ENCODE data around the gene FHDC1. TPM values are rescaled to one million over a fixed set of nuclear protein-coding genes. Genes with fewer than 3 reads are reported as not detected.

Gene FHDC1
- total and polyA plus RNA-seq, 8 donors, result 2.9 to 13.4 (median 5.5) TPM

- Histone ChIP-seq H3K4me3 (no peak overlapping the region), H3K9me3 (no peaks in the 10 kb centered on the region), H3K4me1 (peaks cover 0 to 9% (median 0%) of the 10 kb centered on the region in 4 donors), H3K27ac (no peak overlapping the region), H3K27me3 (no peaks in the 10 kb centered on the region), H3K36me3 (no peaks in the 10 kb centered on the region)
- intact Hi-C loops (cut with DNase I; ENCODE audit: low total_unique reads), result no loop called here
- WGBS, 5 donors, result 98 to 100% (median 100%) methylated on average over 1 of the region's 1 CpG
- no peak for DNase-seq
- TF ChIP-seq, protein P1, sequence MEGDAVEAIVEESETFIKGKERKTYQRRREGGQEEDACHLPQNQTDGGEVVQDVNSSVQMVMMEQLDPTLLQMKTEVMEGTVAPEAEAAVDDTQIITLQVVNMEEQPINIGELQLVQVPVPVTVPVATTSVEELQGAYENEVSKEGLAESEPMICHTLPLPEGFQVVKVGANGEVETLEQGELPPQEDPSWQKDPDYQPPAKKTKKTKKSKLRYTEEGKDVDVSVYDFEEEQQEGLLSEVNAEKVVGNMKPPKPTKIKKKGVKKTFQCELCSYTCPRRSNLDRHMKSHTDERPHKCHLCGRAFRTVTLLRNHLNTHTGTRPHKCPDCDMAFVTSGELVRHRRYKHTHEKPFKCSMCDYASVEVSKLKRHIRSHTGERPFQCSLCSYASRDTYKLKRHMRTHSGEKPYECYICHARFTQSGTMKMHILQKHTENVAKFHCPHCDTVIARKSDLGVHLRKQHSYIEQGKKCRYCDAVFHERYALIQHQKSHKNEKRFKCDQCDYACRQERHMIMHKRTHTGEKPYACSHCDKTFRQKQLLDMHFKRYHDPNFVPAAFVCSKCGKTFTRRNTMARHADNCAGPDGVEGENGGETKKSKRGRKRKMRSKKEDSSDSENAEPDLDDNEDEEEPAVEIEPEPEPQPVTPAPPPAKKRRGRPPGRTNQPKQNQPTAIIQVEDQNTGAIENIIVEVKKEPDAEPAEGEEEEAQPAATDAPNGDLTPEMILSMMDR (IDR thresholded peaks at IDR 0.05), result no peak
- TF ChIP-seq POLR2A (IDR thresholded peaks at IDR 0.05) (no peak), EP300 (IDR thresholded peaks at IDR 0.05) (no peak), POLR2AphosphoS5 (IDR thresholded peaks at IDR 0.05) (no peak)
These were observed 82.6 kb downstream of the FHDC1 start for GRCh38 chr4:153018684-153019083.

DNA sequence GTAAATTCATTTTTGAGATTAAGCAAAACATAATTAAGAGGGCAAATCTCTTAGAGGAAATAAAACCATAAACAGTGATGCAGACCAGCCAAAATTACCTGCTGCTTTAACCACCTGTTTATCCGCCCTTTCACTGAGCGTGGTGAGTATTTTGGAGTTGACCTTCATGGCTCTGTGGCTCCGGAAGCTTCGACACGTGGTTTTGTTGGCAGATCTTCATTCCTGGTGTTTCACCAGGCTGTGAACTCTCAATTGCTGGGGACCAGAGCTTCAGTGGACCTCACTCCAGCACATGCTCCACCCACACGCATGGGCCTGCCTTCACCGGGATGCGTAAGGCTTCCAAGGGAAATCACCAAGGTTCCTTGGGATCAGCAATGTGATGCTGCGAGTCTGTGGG is 83.8 kb downstream of the FHDC1 start:
- Histone ChIP-seq H3K4me1 (peaks cover 0 to 9% (median 0%) of the 10 kb centered on the region in 4 donors), H3K4me3 (no peak overlapping the region), H3K27ac (no peak overlapping the region), H3K36me3 (no peaks in the 10 kb centered on the region), H3K27me3 (no peaks in the 10 kb centered on the region), H3K9me3 (no peaks in the 10 kb centered on the region)
- WGBS, 5 donors, result 89 to 97% (median 93%) methylated on average over 9 of the region's 9 CpGs
- TF ChIP-seq, protein P1 (IDR thresholded peaks at IDR 0.05), result no peak
- no peak for DNase-seq
- intact Hi-C loops (cut with DNase I; ENCODE audit: low total_unique reads), result no loop called here

- Histone ChIP-seq H3K27ac (no peak overlapping the region), H3K27me3 (no peaks in the 10 kb centered on the region), H3K9me3 (no peaks in the 10 kb centered on the region), H3K4me3 (no peak overlapping the region), H3K36me3 (no peaks in the 10 kb centered on the region), H3K4me1 (peaks cover 0 to 9% (median 0%) of the 10 kb centered on the region in 4 donors)
- 88 to 97% (median 93%) methylated on average over 7 of the region's 7 CpGs for WGBS, 5 donors
- no peak for TF ChIP-seq POLR2AphosphoS5 (IDR thresholded peaks at IDR 0.05)
- intact Hi-C loops (cut with DNase I; ENCODE audit: low total_unique reads), result no loop called here
- no peak for DNase-seq
These were observed 84.3 kb downstream of the FHDC1 start for GRCh38 chr4:153020457-153020856.

- TF ChIP-seq EP300 (IDR thresholded peaks at IDR 0.05) (no peak), POLR2A (IDR thresholded peaks at IDR 0.05) (no peak), POLR2AphosphoS5 (IDR thresholded peaks at IDR 0.05) (no peak)
- TF ChIP-seq, protein P1 (IDR thresholded peaks at IDR 0.05), result no peak
These were observed 85.2 kb downstream of the FHDC1 start for GRCh38 chr4:153021276-153021675.

GRCh38 chr4:153022241-153022715 is 86.2 kb downstream of the FHDC1 start:
- H3K4me3 ChIP-seq, result no peak overlapping the region
- DNase-seq, result peak; percentile 28 to 59
- H3K27ac ChIP-seq, result no peak overlapping the region
- no peaks in the 10 kb centered on the region for H3K27me3 ChIP-seq
- TF ChIP-seq POLR2AphosphoS5 (IDR thresholded peaks at IDR 0.05) (no peak), EP300 (IDR thresholded peaks at IDR 0.05) (no peak), POLR2A (IDR thresholded peaks at IDR 0.05) (no peak)
- TF ChIP-seq, protein P1 (IDR thresholded peaks at IDR 0.05), result no peak
- no peaks in the 10 kb centered on the region for H3K36me3 ChIP-seq
- H3K4me1 ChIP-seq, result peaks cover 0 to 9% (median 0%) of the 10 kb centered on the region in 4 donors
- no peaks in the 10 kb centered on the region for H3K9me3 ChIP-seq
- intact Hi-C loops (cut with DNase I; ENCODE audit: low total_unique reads), result no loop called here
- 37 to 69% (median 46%) methylated on average over 12 of the region's 12 CpGs for WGBS, 5 donors

More at GRCh38 chr4:153021276-153021675, 85.2 kb downstream of the FHDC1 start:
- peak in 1 of 2 donors; percentile 59 for DNase-seq
- Histone ChIP-seq H3K4me1 (peaks cover 0 to 9% (median 0%) of the 10 kb centered on the region in 4 donors), H3K36me3 (no peaks in the 10 kb centered on the region), H3K9me3 (no peaks in the 10 kb centered on the region), H3K4me3 (no peak overlapping the region), H3K27ac (no peak overlapping the region), H3K27me3 (no peaks in the 10 kb centered on the region)
- WGBS, 5 donors, result 74 to 90% (median 86%) methylated on average over 8 of the region's 8 CpGs
- intact Hi-C loops (cut with DNase I; ENCODE audit: low total_unique reads), result no loop called here
